ENCODE data around the gene PPARG.

PPARG gene

GRCh38 chr3:12409684-12410596, 121.1 kb downstream of the PPARG start:
- no peak for DNase-seq (ENCODE audit: low read depth in 2 of 2)

DNA sequence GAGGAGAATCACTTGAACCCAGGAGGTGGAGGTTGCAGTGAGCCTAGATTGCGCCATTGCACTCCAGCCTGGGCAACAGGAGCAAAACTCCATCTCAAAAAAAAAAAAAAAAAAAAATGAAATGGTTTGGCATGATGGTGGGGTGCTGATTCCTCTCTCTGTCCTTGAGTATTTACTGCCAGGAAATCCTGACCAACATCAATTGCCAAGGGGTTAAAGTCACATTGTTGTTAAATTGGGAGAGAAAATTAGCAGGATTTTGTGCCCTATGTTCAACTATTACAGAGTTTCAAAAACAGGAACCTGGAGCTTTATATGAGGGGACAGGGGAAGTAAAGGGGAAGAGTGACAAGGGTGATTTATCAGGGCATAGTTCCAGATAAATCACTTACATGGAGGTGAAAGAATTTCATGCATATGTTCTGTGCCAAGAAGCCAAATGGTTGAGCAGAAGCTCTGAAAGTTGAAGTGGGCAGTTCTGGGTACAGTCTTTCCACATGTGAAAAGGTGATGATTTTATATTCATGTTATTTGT, 124.9 kb downstream of the PPARG start:
- no peak for DNase-seq (ENCODE audit: low read depth in 2 of 2)

- DNase-seq (ENCODE audit: low read depth in 2 of 2), result no peak
Observed at GRCh38 chr3:12415014-12415680, 126.3 kb downstream of the PPARG start.

- DNase-seq (ENCODE audit: low read depth in 2 of 2), result no peak
Observed at GRCh38 chr3:12416731-12417130, 127.9 kb downstream of the PPARG start.

GRCh38 chr3:12420393-12420792, 131.5 kb downstream of the PPARG start:
- peak in 1 of 2 donors; percentile 17 for DNase-seq (ENCODE audit: low read depth in 2 of 2)

- DNase-seq (ENCODE audit: low read depth in 2 of 2), result no peak
Observed at GRCh38 chr3:12421132-12421531, 132.3 kb downstream of the PPARG start.

DNA sequence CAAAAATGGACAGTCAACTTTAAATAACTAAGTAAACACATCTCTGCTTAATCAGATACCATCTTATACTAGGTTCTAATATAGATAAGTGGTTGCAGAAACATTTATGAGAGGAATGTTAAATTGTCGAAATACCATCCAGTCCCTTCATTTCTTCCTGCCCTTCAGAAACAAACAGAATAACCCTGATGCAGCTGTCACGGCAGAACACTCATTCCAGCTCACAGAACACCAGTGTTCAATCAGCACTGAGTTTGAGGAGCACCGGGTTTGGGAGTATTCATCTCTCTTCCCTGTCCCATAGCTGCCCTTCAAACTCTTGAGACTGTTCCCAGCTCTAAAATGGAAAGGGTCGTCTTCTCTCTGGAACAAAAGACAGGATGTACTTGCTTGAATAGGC, 134.3 kb downstream of the PPARG start:
- DNase-seq (ENCODE audit: low read depth in 2 of 2), result no peak

DNA sequence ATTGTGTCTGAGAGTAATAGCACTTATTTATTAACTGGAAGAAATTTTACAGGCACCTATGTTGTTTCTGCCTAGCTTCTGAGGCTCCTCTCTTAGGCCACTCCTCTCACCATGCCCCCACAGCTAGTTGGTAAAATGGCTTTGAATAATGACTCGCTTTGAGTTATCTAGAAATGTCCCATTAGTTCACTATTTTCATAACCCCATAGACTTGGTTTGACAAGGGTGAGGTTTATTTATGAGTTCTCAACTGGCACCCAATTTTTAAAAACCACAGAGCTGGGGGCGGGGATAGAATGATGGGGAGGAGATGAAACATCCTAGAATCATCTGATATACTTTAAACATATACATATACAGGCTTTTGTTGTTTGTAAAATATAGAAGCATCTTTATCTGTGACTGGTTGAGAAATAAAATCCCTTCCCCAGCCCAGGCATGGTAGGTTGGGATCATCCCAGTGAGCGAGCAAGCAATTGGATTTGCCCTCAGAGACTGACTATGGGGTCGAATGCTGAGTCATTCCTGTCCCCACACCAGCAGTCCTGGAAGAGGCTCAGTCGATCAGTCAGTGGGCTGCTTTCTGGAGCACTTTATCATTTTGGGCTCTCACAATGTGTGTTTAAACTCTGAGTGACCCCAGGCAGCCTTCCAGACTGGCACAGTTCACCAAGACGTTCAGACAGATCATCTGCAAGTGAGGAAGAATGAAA, 135.2 kb downstream of the PPARG start:
- DNase-seq (ENCODE audit: low read depth in 2 of 2), result peak in 1 of 2 donors; percentile 8

DNA sequence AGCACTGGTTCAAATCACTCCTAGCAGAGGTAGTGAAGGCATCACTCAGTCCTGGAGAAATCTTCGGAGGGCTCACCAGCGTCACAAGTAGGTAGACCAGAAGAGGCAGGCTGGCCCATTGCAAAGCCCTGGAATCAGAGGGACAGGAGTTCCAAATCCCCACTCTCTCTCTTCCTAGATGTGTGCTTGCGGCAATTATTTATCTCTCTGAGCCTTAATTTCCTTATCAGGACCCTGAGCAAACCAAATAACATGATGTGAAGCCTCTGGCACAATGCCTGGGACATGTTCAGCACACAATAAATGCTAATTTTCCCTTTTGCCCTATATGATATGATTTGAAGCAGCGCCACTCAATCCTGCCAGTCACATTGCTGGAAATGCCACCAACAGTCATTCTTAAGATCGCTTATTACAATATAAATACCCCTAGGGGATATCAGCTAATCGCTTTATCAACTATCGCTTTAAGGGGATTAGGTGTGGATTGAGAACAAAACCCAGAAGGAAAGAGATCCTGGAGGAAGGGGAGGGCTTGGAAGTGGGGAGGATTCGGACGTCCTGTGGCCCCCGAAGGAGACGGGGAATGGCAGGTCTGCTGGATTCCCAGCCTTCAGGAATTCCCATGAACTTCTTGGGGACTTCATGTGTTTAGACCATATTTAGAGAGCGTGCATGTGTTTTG, 135.9 kb downstream of the PPARG start:
- DNase-seq (ENCODE audit: low read depth in 2 of 2), result no peak

DNA sequence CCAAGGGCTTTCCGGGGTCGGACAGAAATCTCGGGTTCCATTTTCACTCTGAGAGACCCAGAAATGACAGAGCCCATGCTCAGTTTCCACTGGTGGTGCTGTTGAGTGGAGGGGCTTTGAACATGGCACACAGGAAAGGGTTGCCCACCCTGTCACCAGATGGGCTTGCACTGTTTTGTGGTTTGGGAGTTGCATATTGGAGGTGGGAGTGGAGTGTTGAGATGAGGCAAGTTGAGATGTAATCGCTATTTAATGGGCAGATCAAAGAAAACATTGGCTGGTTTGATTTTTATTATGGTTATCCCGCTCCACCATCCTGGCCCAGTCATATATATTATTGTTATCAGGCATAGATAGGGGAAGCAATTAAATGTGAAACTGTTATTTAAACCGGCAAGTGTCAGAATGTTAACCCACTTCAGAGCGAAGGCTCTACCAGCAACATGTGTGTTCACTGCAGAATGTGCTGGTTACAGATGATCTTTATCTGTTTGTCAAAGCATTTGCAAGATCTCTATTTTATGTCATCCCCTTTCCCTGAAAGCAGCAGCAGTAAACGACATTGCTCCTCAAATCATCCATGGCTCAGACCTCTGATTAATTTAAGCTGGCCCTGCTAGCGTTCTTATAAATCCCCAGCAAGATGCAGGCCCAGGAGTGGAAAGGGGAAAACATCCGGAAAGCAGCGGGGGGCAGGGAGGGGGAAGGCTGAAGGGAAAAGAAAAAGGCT, 137.1 kb downstream of the PPARG start:
- no peak for DNase-seq (ENCODE audit: low read depth in 2 of 2)

DNA sequence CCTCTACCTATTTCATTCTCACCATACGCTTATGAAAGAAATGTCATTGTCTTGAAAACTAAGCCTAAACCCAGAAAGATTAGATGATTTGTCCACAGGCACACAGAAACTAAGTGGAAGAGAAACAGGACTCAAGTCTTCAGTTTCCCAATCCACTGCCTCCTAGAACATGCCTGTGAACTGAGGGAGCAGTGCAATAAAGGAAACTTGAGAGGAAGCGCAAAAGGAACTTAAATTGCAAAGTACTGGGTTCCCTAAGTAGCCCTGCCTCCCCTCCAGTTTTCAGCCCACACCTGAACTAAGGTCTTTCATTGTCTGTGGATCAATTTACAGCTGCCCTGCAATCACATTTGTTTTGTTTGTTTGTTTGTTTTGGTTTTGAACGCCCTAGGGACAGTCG, 138.7 kb downstream of the PPARG start:
- no peak for DNase-seq (ENCODE audit: low read depth in 2 of 2)

- DNase-seq (ENCODE audit: low read depth in 2 of 2), result no peak
Observed at GRCh38 chr3:12428126-12428525, 139.3 kb downstream of the PPARG start.

- DNase-seq (ENCODE audit: low read depth in 2 of 2), result no peak
Observed at GRCh38 chr3:12430086-12430485, 141.2 kb downstream of the PPARG start.

GRCh38 chr3:12433823-12434222, 145.0 kb downstream of the PPARG start:
- DNase-seq (ENCODE audit: low read depth in 2 of 2), result no peak

- DNase-seq (ENCODE audit: low read depth in 2 of 2), result no peak
Observed at GRCh38 chr3:12436514-12437220, 147.8 kb downstream of the PPARG start.

GRCh38 chr3:12437221-12437605, 148.3 kb downstream of the PPARG start:
- no peak for DNase-seq (ENCODE audit: low read depth in 2 of 2)

- DNase-seq (ENCODE audit: low read depth in 2 of 2), result no peak
Observed at GRCh38 chr3:12437861-12438260, 149.0 kb downstream of the PPARG start.

DNA sequence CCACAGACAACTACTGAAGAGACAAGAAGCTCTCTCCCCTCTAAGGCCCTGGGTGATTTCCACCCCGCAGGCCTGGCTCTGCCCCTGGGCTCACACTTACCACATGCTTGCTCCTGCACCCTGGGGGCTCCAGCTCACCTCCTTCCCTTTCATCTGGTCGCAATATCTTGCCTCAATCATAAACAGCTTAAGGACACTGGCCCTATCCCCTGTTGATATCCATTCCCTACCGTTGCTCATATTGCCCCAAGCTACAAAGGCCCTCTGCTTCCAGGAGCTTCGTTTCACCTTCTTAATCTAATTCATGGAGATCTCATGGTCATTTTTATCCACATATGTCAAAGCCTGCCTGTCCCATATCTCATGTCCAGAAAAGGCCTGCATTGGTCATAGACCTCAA, 149.4 kb downstream of the PPARG start:
- no peak for DNase-seq (ENCODE audit: low read depth in 2 of 2)

GRCh38 chr3:12439161-12439940, 150.5 kb downstream of the PPARG start:
- no peak for DNase-seq (ENCODE audit: low read depth in 2 of 2)
